Mammary epithelial cell (primary cell): Measurements from ENCODE around the gene PPP2R5A.

ENCODE experiments used
- EZH2 ChIP-seq: IDR thresholded peaks from 2 replicates; pipeline ENCODE4 v1.6.1; 2012; ENCODE audit warnings: low read length, inconsistent platforms, borderline replicate concordance
- TF ChIP-seq, protein P1 (sequence below), 2 donors: IDR thresholded peaks in 1 of 2; conservative IDR thresholded peaks in 1 of 2; 2 replicates each; pipeline ENCODE4 v1.5.1; 2011 to 2012; ENCODE audit warnings: inconsistent platforms in 2 of 2, low read length in 2 of 2, mild to moderate bottlenecking in 2 of 2, control low read depth in 1 of 2, low read depth in 1 of 2; ENCODE audit not compliant: insufficient read depth in 1 of 2; ENCODE audit errors: extremely low read depth in 1 of 2

DNA sequence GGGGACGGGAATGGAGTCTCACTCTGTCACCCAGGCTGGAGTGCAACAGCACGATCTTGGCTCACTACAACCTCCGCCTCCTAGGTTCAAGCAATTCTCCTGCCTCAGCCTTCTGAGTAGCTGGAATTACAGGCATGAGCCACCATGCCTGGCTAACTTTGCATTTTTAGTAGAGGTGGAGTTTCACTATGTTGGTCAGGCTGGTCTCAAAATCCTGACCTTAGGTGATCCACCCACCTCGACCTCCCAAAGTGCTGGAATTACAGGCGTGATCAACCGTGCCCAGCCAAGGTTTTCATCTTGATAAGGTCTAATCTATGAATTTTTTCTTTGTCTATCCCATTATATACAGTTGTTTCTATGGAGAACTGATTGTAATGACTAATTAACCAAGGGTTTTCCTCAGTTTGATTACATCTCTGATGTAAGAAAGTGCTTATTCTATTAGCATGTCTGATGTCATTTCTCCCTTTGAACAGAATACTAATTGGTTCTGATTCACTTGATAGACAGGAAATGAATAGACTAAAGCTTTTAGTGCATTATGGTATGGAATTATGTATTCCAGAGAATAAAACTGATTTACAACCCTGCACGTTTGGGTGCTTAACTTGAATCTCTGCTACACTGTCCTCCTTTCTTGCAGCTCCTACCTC lies 117.6 kb downstream of the PPP2R5A start:
- TF ChIP-seq, protein P1, sequence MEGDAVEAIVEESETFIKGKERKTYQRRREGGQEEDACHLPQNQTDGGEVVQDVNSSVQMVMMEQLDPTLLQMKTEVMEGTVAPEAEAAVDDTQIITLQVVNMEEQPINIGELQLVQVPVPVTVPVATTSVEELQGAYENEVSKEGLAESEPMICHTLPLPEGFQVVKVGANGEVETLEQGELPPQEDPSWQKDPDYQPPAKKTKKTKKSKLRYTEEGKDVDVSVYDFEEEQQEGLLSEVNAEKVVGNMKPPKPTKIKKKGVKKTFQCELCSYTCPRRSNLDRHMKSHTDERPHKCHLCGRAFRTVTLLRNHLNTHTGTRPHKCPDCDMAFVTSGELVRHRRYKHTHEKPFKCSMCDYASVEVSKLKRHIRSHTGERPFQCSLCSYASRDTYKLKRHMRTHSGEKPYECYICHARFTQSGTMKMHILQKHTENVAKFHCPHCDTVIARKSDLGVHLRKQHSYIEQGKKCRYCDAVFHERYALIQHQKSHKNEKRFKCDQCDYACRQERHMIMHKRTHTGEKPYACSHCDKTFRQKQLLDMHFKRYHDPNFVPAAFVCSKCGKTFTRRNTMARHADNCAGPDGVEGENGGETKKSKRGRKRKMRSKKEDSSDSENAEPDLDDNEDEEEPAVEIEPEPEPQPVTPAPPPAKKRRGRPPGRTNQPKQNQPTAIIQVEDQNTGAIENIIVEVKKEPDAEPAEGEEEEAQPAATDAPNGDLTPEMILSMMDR (conservative IDR thresholded peaks at IDR 0.05 in 1 of 2, IDR thresholded peaks at IDR 0.05 in 1 of 2; ENCODE audit: extremely low read depth in 1 of 2, insufficient read depth in 1 of 2, low read depth in 1 of 2, low read length in 2 of 2) = no peak
- TF ChIP-seq EZH2 = no peak
